Stimulated activated CD8-positive, alpha-beta memory T cell treated with anti-CD3 and anti-CD28 coated beads, Interleukin-12 subunit alpha, Interleukin-12 subunit beta, amount 100 ng/mL, for 1 hour (primary cell): ENCODE measurements around the gene ZNF484.
"Not testable (repeated sequence)": the region's sequence is repeated elsewhere in the genome, so short reads cannot be mapped to it uniquely, and the experiment has no call there.

Experiments
- DNase-seq: peaks from one replicate; pipeline ENCODE4 v3.0.0-alpha.2; 2020; ENCODE audit warnings: low read depth

Gene ZNF484

DNA sequence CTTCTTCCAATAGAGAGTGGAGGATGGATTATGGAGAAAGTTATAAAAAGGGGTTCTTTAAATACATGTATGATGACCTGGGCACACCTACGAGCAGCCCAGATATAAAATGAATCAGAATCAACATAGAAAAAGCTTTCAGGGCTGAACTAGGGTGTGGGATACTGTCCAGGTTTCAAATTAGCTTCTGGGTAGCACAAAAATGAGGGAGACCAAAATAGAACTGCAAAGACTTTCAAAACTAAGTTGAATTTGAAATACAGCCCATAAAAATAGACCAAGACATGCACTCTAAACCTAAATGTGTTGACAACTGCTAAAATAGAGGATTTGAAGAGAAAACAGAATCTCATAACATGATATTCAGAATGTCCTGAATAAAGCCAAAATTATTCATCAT, 17.0 kb downstream of the ZNF484 start:
- DNase-seq, result no peak

- DNase-seq, result no peak
These were observed 20.6 kb downstream of the ZNF484 start for GRCh38 chr9:92857236-92857635.

DNA sequence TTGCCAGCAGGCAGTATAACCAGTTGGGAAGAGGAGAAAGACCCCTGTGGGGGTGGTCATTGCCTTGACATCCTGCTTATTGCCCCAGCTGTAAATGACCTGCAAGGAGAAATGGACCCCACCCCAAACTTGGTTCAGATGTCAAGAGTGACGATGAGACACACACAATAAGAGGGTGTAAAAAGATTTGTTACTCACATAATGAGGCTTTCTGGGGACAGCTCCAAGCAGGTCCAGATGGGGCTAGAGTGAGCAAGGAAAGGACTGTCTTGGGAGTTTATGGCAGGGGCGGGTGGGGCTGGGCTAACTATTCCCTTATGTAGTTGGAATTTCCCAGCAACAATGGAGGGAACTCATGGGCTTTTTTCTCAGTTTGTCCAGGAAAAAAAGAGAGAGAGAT, 24.1 kb downstream of the ZNF484 start:
- no peak for DNase-seq

GRCh38 chr9:92850898-92851297, 26.9 kb downstream of the ZNF484 start:
- DNase-seq, result no peak

GRCh38 chr9:92848740-92849139, 29.1 kb downstream of the ZNF484 start:
- DNase-seq, result not testable (repeated sequence)

GRCh38 chr9:92846662-92847145, 31.1 kb downstream of the ZNF484 start:
- DNase-seq, result no peak

GRCh38 chr9:92838411-92838810, 39.4 kb downstream of the ZNF484 start:
- DNase-seq, result not testable (repeated sequence)

DNA sequence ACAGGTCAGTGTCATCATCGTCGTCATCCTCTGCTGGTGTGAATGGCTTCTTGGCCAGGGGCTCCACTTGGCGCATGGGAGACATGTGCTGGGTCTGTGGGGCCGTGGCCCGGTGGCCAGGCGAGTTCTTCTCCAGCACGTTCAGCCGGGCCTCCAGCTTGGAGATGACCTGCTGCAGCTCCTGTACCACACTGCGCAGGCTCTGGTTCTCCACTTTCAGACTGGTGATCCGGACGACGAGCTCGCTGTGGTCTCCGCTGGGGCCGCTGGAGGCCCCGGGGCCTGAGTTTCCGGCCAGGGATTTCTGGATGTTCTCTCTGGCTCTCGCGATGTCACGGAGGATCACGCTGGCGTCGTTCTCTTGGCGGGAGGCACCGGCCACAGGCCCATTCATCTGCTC, 40.6 kb downstream of the ZNF484 start:
- no peak for DNase-seq

DNA sequence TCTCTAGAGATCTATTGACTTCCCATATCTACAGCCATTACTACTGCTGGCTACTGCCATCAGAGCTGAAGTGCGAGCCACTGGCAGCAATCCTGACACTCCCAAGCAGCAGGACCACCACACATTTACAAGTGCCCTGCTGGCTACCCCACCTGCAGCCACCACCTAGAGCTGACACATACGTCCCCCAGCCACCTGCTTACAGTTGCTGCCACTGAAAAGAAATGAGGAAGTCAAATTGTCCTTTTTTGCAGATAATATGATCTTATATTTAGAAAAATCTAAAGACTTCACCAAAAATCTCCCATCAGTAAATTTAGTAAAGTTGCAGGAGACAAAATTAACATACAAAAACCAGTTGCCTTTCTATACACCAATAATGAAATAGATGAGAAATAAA, 48.4 kb downstream of the ZNF484 start:
- DNase-seq, result no peak

DNA sequence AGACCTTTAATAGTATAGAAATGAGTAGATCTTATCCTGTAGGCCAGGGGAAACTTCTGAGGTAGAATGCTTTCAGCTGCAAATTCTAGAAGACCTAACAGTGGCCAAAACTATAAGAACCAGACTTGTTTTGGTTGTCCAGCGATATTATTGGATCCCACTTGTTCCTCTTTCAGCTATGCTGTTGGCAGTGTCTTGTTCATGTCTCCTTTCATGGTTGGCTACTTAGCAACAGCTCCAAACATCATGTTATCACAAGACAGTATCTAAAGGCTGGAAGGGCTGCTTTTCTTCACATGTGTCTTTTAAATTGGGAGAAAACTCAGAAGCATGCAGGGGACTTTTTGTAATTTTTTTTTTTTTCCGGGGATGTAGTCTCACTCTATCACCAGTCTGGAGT, 52.8 kb downstream of the ZNF484 start:
- DNase-seq, result not testable (repeated sequence)

- no peak for DNase-seq
These were observed 56.9 kb downstream of the ZNF484 start for GRCh38 chr9:92820964-92821363.

DNA sequence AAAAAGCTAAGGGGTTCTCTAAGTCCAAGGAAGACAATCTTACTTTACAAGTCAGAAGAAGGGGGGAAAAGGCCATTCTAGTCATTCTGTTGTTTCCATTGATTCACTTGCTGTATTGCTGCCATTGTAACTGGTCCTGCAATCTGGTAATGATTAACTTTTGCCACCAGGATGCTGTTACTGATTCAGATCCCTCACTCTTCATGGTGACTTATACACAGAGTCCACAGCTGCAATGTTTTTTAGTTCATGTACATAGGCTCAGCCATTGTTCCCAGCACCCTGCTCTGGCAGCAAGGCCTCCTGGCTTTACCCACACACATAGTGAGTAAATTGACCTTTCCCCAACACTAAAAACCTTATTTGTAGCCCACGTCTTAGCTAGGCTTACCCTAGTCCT, 57.9 kb downstream of the ZNF484 start:
- not testable (repeated sequence) for DNase-seq

GRCh38 chr9:92809629-92810326, 68.1 kb downstream of the ZNF484 start:
- DNase-seq, result not testable (repeated sequence)

- peak; percentile 11 for DNase-seq
These were observed 68.9 kb downstream of the ZNF484 start for GRCh38 chr9:92808726-92809451.

GRCh38 chr9:92807757-92808725, 69.8 kb downstream of the ZNF484 start:
- no peak for DNase-seq

- no peak for DNase-seq
These were observed 70.6 kb downstream of the ZNF484 start for GRCh38 chr9:92807031-92807756.

DNA sequence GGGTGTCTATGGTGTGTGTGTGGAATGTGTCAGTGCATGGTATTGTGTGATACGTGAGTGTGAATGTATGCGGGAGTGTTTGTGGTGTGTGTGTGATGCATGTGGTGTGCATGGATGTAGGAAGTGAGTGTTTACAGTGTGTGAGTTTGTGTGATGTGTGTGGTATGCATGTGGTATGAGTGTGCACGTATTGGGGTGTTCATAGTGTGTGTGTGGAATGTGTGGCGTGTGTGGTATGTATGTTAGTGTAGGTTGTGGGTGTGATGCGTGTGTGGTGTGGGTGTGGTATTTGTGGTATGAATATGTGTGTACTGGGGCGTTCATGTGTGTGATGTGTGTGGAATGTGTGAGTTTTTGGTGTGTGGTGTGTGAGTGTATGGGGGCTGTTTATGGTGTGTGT, 73.1 kb downstream of the ZNF484 start:
- no peak for DNase-seq

GRCh38 chr9:92798358-92798757, 79.5 kb downstream of the ZNF484 start:
- no peak for DNase-seq

DNA sequence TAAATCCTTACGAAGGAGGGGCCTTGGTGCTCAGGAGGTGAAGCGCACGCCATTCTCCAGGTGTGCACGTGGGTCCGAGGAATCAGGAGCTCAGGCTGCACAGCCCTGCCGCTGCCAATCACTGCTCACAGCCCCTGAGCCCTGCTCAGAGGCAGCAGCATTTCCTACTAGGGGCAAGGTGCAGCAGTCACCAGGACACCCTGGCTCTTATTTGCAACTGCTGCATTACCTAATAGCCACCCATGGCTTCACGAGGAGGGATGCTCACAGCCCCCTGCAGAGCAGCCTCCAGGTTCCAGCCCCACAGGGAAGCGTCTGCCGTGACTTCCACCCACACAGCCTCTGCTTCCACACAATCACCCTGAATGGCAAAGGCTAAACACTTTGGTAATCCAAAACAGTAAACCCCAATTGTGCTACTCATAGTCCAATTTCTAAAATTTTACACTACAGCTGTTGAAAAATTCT, 81.5 kb downstream of the ZNF484 start:
- not testable (repeated sequence) for DNase-seq

- DNase-seq, result no peak
These were observed 82.1 kb downstream of the ZNF484 start for GRCh38 chr9:92795598-92796336.
